Tongue (tissue), 2 donors: ENCODE data around the gene FAM170A. TPM values are rescaled to one million over a fixed set of nuclear protein-coding genes. Genes with fewer than 3 reads are reported as not detected.
A peak's percentile ranks its signal among the peaks of the same experiment; 100 is the strongest.

Source experiments
- DNase-seq: peaks from one replicate; pipeline ENCODE4 v3.0.0-alpha.2; 2015
- total RNA-seq: library from RNA; depleted of rRNA; stranded (reverse); fragments of >200 nt; gene quantifications from one replicate; pipeline ENCODE4 v1.2.3, GENCODE V29; 2014

Gene FAM170A, protein sequence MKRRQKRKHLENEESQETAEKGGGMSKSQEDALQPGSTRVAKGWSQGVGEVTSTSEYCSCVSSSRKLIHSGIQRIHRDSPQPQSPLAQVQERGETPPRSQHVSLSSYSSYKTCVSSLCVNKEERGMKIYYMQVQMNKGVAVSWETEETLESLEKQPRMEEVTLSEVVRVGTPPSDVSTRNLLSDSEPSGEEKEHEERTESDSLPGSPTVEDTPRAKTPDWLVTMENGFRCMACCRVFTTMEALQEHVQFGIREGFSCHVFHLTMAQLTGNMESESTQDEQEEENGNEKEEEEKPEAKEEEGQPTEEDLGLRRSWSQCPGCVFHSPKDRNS
- total RNA-seq, result not detected

DNA sequence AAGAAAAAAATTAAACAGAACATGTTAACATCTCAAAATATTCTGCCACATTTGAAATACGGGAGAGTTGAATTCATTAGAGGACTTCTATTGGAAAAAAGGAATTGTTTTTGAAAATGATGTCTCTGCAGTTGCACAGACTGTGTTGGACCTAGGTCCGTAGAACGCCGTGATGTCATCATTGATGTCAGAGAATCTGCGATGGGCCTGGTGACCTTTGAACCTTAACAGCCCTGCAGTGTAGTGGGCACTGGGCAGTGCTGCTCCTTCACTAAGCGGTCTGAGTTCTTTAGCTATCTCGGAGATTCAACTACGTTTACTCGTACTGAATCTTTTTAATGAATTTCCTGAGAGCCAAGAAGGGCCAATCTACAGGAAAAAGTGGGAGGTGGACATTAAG lies at the start of gene FAM170A:
Gene FAM170A (plus strand): TSS at position 220 of the 400 bp plus-strand sequence. CDS start 211 bp downstream, outside the sequence.
- no peak for DNase-seq

DNA sequence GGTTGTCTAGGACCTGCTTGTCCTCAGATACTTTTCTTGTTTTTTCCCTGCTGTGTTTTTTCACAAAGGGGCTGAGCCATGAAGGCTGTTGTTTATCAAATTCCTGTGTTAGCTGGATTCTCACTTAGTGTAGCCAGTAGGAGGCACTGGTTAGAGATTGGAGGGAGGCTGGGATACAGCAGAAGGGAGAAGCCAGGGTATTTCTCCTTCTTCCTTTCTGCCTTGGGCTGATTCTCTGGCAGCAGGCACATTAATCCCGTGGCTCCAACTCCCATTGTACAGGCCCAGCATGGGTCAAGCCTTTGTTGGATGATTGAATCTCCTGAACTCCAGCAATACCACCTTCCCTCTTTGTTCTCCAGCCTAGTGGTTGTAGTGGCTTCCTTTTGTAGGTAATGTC lies 46.4 kb upstream of the FAM170A start:
- no peak for DNase-seq

DNA sequence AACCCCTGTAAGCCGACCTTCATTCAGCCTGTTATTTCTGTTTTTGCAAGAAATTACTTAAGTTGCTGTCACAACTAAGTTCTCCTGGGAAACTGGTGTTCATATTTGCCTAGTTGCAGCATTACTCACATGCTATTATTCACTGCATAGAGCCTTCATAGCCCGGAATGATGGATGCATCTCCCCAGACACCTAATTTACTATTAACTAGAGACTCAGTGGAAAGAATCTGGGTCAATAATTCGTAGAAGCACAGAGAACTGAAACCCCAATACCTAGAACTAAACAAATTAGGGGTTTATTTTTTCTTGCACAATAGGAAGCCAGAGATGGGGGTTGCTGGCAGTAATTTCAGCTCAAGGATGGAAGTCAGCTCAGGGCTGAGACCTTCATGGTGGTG lies 45.7 kb upstream of the FAM170A start:
- DNase-seq, result no peak

DNA sequence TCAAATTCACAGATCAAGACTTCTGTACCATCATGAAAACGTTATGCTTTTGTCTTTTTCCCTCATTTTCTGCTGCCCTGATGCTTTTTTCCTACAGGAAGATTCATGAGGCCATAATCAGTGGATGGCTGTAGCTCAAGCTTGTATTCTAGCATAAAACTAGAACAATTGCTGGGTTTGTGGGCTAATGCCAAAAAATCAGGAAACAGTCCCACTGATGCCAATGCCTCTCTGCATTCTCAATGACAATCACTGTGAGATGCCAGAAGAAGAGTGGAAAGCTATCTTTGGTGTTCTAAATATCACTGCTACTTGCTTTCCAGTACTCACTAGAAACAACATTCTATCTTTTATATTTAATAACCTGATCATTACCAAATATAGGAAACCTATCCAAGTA lies 33.3 kb upstream of the FAM170A start:
- DNase-seq, result no peak

DNA sequence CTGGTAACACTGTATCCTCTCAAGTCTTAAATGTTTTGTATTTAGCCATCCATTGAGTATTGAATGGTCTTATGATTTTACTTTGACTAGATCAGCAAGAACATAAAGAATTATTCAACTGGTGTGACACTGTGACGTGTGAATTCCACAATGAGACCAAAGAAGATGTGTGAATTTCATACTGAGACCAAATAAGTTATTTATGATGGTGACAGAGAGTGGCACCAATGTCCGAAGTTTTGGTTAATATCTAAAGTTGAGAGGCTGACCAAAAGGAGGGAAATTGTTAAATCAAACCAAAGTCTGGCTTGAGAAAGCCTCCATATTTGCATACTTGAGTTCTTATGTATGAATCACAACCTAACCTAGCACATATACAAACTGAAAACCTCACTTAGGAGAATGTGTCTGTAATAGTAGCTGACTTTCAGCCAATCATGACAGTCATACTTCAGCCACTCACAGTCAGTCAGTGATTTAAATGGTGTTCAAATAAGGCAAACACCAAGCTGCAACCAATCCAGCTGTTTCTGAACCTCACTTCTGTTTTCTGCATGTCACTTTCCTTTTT lies 31.5 kb upstream of the FAM170A start:
- no peak for DNase-seq

DNA sequence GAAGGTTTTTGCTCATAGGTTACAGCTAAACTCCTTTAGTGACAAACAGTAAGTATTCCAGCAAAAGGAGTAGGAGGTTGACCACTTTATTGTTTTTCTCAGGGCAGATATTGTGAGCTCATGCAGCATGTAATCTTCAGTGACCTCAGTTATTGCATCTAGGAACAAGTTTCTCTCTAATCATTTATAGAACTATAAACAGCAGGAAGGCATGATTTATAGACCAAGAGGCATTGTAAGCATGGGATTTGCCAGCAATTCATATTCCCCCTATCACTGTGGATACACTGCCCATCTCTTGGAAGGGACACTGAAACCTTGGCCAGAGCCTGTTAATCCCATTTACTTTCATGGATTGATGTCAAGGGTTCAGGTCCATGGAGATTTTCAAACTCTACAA lies 15.4 kb upstream of the FAM170A start:
- DNase-seq, result no peak

DNA sequence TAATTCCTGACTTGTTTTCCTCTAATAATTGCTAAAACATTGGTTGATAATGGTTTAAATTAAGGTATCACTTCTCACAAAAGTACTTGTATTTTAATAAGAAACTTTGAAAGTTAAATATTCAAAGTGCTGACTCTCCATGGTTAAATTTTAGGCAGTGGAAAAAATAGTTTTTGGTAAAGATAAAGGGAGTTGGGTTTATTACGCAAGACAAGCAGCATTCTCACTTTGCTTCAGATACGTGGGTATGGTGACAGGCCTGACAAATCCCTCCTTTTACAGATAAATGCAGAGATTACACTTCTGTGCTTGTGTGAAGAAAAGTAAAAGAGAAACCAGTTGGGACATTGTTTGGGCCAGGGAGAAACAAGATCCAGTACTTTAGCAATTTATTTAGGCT lies 14.5 kb upstream of the FAM170A start:
- no peak for DNase-seq

DNA sequence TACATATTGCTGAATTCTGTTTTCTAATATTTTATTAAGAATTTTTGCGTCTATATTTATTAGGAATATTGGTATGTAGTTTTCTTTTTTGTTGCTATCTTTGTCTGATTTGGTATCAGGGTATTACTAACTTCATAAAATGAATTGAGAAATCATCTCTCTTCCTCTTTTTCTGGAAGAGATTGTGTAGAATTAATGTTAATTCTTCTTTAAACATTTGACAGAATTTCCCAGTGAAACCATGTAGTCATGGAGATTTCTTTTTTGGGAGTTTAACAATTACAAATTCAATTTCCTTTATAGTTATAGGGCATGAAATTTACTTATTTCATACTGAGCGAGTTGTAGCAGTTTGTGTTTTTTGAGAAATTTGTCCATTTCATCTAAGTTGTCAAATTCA lies 3.3 kb upstream of the FAM170A start:
- DNase-seq, result no peak

DNA sequence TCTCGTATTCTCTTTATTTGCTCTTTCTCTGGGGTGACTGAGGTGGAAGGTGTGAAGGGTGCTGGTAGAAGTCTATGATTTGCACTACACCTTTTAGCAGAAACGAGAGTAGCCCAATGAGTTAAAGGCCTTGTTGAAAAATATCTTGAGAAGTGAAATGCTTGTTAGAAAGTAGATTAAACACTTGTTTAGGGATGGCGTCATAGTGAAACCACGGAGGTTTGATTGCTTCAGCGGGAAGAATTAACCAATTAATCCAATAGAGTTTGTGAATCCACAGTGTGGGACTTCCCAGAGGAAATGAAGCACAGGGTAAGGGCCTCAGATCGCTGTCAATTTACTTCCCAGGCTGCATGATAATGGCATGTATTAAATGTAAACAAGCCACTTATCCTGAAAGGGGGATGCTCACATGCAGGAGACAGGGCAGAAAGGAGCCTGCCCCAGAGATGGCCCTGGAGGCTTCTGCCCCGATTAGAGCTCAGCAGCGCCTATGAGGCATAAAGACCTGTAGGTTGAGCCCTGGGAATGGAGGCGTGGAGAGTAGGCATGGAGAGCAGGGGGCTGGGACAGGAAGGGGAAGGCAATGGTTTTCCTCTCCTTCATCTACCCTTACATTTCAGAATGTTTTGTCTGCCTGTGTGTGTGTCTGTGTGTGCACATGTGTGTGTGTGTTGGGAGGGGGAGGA lies 1.5 kb downstream of the FAM170A start:
- no peak for DNase-seq

DNA sequence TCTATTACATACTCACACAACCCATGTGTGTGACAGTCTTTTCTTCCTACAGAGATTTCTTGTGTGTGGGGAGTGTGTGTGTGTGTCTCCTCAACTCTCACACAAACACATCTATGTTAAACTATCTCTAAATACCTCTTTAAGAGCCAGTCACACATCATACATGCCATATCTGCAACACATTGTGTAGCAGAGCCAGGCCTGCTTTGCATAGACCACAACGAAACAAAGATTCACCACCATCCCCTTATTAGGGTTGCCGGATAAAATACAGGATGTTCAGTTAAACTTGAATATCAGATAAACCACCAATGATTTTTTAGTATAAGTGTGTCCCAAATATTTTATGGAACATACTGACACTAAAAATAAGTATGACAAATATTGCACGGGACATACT lies 2.3 kb downstream of the FAM170A start:
- DNase-seq, result no peak

DNA sequence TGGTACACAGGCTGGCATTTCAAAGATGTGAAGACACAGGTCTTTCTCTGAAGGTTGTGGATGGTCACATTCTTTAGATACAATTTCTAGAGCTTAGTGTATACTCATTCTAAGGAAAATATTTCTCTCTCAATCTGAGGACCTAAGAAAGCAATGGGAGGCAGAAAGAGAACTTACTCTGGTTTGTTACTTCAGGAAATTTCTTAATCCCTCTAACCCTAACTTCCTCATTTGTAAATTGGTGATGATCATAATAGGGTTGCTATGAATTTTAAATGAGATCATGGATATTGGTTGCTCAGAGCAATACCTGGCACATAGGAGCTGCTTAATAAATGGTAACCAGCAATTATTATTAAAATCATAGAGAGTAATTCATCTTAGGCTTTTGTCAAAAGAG lies 22.1 kb downstream of the FAM170A start:
- DNase-seq, result no peak

DNA sequence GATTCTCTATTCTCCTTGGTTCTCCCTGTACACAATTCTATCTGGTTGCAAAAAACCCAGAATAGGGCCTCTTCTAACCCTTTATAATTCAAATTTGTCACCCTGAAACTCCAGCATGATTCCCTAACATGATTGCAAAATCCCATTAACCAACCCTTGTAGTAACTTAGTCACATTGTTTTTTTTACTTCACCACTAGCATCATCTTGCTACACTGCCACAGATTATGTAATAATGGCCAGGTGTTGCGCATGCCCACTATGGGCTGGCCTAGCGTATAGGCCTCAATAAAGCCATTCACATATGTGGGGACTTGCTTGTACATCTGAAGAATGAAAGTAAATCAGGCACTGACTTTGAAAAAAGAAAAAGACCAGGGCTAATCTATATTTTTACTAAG lies 25.7 kb downstream of the FAM170A start:
- DNase-seq, result no peak

DNA sequence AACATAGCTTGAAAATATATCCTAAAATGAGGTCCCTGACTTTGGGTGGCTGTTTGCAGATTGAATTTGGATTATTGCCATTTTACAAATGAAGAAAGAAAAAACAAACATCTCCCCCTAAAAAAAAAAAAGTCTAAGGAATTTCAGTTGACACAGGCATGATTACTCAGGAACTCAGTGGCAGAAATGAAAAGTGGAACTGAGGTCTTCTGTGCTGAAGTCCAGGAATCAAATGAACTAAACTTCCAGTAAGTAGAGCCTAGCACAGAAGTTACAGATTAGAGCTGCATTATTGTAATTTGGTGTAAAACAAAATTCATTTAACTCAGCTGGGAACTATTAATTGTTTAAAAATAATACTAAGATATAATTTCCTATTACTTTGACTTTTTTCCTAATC lies 26.7 kb downstream of the FAM170A start:
- no peak for DNase-seq

DNA sequence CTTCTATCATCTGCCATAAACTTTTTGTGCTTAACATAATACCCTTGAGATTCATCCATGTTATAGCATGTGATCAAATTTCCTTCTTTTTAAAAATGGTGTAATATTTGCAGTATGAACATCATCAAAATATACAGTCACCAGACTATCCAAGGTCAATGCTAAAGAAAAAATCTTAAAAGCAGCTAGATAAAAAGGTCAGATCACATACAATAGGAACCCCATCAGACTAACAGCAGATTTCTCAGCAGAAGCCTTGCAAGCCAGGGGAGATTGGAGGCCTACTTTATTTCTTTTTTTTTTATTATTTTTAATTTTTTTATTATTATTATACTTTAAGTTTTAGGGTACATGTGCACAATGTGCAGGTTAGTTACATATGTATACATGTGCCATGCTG lies 37.2 kb downstream of the FAM170A start:
- no peak for DNase-seq

DNA sequence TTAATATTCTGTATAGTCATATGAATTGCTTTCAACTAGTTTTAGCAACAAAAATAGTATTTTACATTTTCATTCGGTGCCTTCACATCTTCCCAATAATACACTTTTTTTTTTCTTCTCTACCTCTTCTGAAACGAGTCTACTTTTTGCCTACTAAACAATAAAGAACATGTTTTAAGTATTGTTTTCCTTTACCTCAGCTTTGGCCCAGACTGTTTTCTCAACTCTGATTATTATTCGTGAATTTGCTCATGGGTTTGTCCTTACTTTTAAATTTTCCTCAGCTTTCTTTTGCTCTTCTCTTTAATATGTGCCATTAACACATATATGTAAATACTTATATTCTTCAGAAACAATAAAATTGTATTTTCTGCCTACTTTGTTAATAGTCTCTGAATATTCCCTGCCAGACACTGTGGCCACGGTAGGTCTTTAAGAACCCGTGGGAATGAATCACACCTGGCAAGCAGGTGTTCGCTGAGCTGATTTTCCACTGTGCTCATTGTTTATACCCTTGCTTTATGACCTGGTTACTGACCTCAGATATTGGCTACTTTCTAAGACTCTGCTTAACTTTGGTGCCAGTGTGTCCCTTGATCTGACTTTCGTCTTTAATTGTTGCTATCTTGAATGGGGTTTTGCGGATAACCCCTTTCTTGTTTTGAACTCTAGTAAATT lies 49.1 kb downstream of the FAM170A start:
- DNase-seq, result no peak

DNA sequence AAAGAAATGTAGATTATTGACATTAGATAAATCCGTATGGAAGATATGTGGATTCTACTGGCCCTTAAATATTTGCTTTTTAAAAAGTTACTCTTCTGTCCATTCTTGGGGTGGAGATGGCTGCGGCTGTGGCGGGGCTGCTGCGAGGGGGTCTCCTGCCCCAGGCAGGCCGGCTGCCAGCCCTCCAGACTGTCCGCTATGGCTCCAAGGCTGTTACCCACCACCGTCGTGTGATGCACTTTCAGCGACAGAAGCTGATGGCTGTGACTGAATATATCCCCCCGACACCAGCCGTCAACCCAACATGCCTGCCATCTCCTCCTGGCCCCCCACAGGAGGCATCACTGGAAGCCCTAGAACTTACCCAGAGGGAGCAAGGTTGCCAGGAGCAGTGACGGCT lies 50.7 kb downstream of the FAM170A start:
- DNase-seq, result no peak

DNA sequence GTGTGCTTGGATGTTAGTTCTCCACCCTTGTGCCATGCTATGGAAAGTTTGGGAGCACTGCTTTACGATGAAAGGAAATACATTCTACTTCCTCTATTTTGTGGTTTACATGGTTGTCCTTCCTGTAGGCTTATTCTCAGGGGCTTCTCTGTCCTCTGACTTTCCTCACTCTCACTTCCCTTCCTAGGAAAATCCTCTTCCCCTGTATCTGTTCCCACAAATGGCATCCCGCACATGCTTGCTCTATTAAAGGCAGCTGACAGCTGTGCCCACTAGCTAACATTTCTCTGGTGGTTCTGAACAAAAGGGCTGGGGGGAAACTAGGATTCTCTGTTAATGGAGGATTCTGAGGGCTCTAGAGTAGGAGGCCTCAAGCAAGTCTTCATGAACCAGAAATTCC lies 52.4 kb downstream of the FAM170A start:
- DNase-seq, result peak; percentile 13

DNA sequence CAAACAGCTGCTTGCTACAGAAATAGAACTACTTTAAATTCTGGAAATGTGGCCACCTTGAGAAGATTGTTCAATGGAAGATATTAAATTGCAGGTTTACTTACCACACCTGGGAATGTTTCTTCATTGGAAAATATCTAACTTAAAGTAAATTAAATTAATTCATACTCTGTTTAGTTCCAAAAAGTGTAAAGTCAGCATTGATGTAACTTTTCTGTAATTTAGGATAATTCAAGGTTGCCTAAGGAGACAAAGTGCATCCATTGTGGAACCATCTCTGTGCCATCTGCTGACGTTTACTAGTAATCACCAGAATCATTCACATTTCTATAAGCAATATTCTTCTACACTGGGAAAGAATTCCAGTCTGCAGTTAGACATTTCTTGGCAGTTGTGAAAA lies 53.0 kb downstream of the FAM170A start:
- DNase-seq, result no peak

Other genes with a start within 250 kb of the FAM170A start
- 133 TPM for gene HSD17B4, start 177.1 kb upstream of the FAM170A start, total RNA-seq